HG02642 (cell line): Measurements from ENCODE around the gene NHLRC1.

ENCODE experiments used
- ATAC-seq: cut with Tn5 transposase; IDR thresholded peaks from one replicate; pipeline ENCODE4 v1.9.1; 2021; ENCODE audit warnings: mild to moderate bottlenecking; ENCODE audit not compliant: unreplicated experiment, poor library complexity

Gene NHLRC1

DNA sequence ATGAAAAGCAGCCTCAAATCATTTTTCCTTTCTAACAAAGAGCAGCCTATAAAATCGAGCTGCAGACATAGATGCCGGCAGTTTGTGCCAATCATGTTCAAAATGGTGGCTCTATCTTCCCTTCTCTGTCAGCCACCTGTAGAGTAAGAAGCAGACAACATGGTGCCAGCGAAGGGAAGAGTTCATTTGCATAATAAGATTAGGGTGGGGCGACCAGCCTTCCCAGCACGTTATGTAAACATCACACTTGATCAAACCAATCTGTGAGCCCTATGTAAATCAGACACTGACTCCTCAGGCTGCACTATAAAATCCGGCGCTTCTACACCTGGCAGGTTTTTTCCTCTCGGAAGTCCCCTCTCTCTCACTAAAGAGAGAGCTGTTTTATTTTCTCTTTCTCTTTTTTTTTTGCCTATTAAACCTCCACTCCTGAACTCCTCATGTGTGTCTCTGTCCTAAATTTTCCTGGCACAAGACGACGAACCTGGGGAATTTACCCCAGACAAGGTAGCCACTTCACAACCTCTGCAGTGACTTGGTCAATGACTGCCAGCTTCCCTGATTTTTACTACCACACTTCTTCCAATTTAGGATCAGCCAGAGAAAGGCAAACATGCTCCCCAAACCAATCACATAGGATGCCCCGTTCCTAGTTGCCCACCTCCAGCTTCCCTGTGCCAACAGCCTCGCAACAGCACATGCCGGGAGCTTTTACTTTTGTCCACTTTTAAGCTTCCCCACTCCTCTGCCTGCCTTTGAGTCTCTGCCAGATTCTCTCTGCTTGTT, 19.5 kb upstream of the NHLRC1 start:
- no peak for ATAC-seq

DNA sequence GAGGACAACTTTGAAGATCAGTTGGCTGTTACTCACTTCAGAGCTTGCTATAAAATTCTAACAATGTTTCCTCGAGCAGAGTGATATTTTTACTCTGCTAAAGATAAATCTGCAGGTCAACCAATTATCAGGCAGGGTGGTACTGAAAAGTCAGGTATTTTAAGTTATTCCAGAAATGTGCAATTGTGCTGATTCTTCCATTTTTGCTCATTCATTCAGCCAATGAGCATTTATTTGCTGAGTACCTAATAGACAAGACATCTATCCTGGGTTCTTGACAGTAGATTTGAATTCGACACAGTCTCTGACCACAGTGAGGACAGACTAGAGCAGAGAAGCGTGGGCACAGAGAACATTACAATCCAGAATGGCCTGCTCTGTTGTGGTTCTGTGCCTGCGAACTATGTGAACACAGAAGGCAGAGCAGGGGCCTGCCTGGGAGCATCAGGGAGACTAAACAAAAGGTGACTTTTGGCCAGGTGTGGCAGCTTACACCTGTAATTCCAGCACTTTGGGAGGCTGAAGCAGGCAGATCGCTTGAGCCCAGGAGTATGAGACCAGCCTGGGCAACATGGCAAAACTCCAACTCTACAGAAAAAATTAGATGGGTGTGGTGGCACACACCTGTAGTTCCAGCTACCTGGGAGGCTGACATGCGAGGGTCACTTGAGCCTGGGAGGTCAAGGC, 17.6 kb upstream of the NHLRC1 start:
- no peak for ATAC-seq

DNA sequence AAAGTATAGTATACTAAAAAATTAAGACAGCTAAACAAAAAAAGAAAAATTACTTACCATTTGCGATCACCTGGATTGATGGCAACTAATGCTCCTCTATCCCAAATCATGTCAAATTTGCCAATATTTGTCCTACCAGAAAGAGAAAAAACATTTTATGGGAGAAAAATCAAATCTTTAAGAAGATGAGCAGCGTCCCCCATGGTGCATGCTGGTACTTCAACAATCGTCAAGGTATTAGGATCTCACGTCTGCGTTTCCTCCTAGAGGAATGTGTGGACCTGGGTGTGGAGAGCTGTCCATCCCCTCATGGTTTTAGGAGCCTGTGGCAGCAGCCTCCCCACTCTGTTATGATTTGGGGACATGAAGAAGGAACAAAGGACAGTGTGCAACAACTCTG, 16.4 kb upstream of the NHLRC1 start:
- ATAC-seq = no peak

DNA sequence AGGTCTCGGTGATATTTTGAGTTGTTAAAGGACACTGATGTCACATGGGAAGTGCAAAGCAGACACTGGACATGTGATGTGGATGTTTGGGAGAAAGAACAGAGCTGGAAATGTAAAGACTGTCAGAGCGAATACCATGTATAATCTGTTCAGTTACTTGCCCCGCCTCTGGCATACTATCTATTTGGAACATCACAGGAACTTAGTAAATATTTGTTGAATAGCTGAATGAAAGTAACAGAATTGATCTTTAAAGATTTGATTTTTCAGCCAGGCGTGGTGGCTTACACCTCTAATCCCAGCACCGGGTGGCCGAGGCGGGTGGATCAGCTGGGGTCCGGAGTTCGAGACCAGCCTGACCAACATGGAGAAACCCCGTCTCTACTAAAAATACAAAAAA, 13.8 kb upstream of the NHLRC1 start:
- ATAC-seq = no peak

DNA sequence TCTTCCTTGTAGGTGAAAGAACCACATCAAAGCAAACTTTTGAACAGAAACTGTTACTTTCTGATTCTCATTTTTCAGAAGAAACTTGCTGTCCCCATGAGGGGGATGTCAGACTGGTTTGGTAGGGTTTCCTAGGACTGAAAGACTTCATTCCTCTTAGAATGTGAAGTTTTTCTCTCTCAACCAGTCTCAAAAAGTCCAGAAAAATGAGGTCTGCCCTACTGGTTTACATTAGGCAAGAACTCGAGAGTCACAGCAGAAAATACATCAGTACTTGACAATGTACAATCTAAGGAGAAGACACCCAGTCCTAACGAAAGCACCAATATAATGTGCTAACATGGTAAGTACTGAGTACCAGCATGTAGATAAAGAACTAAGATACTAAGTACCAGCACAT, 12.7 kb upstream of the NHLRC1 start:
- no peak for ATAC-seq

DNA sequence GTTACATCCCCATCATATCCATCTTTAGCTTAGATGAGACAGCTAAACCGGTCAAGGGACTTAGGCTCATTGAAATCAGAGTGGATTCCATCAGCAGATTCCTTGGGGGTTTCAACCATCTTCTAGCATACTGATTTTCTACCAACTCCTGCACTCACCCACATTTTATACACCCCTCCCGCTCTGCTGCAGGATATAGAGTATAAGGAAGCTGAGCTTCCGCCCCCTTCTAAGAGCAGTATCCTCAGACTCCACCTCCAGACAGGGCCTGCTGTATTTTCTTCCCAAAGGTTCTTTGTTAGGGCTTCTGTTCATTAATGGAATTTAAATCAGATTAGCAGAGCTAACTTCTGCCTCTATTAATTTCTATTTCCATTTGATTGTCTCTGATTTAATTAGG, 9.9 kb upstream of the NHLRC1 start:
- ATAC-seq = no peak

DNA sequence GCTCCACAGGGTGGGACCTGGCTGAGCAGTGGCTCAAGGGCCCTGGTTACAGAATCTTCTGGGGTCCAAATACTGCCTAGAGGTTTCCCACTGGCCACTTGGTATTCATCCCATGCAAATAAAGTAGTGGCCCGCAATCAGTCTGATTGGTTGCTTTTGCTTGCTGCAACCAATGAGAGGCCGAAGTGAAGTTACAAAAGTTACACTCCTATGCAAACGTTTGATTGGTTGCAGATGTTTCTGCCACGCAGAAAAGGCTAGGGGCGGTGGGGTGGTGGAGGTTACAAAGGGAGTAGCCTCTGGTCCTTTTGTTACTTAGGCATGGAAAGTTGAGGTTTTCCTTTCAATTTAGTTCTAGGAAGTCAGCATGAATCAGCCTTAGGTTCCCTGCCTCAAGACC, 3.6 kb upstream of the NHLRC1 start:
- no peak for ATAC-seq

DNA sequence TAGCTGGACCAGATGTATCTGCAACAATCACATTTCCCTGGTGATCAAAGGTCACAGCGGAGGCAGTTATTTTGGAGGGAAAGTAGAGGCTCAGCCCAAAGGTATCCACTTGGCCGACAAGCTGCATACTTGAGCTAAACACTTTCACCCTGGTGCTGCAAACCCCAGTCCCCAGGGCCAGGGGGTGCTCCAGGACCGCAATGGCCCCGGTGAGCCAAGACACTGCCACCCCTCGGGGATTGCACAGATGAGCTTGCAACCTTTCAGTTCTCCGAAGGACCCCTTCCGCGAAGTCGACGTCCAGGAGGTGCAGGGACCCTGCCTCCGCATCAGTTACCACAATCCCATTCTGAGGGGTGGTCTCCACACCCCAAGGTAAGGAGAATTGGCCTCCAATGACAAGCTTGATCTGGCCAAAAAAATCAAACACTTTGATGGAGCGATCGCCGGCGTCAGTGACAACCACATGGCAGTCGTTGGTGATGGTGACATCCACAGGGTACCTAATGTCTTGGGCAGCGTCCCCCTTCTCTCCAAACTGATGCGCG, 823 bp downstream of the NHLRC1 start:
- no peak for ATAC-seq

DNA sequence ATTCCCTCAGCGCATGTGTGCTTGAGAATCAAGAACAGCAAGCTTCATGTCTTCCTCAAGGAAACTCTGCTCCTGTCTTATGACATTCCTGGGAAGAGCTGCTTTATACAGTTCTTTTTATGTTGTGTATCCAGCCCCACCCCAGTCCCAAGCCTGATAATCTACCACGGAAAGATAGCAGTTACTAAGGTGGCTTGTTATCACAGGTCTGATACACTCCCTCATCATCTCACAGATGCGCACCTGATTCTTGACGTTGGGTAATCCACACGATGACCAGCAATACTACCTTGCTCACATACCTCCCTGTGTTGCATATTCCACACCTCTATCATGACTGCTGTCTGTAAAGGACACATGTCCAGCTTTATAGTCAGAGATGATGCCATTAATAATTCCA, 3.2 kb downstream of the NHLRC1 start:
- ATAC-seq = no peak

DNA sequence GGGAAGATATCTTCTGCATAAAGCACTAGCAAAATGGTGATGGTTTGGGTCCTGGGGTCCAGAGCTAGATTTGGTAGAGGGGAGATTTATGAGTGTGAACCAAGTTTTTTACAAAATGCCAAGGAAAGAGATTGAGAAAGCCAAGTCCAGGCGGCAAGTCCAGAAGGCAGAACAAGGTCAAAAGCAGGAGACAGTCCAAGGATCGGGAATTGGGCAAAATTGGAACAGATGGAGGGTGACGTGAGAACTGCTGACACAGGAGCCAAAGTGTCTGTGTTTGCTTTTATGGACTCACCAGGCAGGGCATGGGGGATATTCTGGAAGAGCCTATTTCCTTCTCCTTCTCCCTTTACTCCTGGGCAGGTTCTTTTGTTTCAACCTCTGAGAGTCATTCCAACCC, 4.1 kb downstream of the NHLRC1 start:
- ATAC-seq = no peak

DNA sequence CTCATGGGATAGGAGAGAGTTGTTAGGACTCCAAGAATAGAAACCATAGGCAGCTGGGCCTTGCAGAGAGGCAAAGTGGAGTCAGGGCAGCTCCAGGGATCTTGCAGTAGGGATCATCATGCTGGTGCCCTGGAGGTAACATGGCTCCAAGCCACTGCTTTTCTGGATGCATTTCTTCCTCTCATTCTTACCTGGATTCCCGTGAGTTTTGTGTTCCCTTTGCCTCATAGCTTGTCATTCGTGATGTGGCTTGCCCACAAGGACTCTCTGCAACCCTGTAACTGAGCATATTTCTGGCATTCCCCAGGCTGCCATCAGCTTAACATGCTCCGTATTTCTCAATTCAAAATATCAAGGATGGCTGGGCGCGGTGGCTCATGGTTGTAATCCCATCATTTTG, 5.3 kb downstream of the NHLRC1 start:
- ATAC-seq = no peak

DNA sequence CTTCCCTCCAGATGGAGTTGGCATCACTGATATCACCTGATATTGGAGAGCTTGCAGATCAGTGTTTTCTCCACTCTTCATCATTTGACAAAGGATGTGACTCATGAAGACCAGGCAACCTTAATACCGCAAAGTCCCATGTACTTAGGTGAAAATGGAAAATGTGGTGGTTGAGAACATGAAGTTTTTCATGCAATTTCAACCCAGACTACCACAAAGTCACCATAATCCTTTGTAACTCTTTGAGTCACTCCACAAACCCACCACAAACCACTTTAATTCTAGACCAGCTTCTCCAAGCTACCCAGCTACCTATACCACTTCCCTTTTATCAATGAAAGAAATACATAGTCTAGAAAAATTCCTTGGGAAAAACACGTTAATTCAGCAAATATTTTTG, 7.1 kb downstream of the NHLRC1 start:
- no peak for ATAC-seq

DNA sequence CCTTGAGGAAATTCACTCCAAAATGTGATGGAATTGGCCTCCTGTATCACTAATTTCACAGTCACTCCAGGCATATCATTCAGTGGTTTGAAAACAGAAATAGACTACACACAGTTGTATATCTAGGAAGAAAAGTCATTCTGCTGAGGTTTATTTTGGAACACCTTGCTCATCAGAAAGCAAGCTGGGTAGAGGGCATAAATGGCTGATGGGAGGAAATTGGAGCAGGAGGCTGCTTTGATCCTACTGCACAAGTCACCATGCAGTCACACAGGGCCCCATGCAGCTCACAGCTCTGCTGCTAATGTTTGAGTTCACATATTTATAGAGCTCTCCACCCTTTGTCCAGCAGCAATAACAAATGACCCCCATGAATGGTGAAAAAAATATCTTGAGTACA, 12.3 kb downstream of the NHLRC1 start:
- ATAC-seq = no peak

DNA sequence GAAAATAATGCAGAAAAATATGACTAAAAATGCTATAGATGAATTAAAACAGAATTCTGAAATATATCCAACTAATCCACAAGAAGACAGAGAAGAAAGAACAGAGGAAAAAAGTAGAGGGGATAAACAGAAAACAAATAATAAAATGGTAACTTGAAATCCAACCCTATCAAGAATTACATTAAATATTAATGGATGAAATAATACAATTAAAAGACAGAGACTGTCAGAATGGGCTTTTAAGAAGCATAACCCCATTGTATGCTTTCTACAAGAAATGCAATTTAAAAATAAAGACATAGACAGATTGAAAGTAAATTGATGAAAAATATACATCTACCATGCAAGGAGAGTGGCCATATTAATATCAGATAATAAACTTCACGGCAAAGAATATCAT, 15.4 kb downstream of the NHLRC1 start:
- ATAC-seq = no peak

DNA sequence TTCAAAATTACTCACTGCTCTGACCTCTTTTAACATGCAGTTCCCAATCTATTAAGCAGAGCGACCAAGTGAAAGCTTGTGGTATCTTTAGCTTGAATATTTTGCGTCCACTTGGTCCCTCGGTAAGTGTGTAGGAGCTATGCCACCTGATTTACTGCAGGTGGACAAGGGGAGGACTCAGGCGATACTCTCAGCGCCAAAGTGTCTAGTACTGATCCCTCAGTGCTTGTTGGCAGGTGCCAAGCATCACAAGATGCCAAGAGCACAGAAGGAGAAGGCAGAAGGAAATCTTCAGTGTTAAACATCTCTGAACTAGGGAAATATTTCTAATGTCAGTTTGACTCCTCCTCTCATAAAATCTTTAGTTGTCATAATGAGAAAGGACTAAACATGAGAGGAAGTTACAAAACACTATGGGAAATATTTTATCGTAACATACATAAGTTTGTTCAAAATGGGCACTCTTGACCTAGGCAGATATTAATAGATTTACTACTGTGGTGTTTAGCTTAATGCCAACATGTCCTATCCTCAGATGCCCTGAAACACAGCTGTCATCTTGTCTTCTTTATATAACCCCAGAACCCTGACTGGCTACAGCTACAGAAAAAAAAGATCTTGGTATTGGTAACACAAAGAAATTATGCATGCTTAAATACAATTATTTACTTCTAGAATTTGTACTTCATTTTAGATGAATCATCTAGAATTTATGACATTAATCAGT, 19.5 kb downstream of the NHLRC1 start:
- ATAC-seq = no peak

DNA sequence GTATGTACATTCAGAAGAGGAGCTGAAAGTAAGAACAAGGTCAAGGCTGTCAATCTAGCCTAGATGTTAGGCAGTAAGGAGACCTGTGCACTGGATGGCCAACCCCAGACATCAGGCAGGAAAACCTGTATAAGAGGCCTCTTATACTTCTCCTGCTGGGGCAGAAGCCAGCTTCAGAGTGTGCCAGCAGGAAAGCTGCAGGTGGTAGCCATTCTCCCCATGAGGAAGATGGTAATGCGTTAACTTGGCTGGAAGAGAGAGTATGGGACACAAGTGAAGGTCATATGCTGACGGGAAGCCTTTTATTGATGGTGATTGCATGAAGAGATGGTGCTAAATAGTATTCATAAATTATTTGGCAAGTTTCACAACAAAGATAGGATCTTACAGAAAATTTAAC, 20.6 kb downstream of the NHLRC1 start:
- no peak for ATAC-seq

DNA sequence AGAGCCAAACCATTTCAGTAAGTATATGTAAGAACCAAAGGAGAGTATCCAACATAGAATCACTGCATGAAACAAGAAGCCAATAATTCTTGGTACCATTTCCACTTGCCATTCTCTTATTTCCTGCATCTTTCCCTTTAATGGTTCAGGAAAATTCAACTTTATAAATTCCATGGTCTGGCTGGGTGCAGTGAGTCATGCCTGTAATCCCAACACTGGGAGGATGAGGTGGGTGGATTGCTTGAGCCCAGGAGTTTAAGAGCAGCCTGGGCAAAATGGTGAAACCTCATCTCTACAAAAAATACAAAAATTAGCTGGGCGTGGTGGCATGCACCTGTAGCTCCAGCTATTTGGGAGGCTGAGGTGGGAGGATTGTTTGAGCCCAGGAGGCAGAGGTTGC, 21.2 kb downstream of the NHLRC1 start:
- ATAC-seq = no peak

DNA sequence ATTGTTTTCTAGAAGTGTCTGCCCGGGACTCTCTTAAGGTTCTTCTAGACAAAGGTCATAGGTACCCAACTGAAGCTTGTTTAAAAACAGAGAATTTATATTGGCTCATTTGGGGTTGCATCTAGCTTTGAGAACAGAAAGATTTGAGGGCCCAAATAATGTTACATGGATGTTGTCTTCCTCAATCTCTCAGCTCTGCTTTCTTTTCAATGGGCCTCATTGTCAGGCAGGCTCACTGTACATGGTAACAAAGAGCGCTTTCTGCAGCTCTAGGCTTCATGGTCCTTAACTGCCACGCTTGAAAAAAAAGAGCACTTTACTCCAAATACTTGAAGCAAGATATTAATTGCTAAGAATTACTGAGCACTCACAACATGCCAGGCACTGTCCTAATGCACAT, 22.2 kb downstream of the NHLRC1 start:
- no peak for ATAC-seq

DNA sequence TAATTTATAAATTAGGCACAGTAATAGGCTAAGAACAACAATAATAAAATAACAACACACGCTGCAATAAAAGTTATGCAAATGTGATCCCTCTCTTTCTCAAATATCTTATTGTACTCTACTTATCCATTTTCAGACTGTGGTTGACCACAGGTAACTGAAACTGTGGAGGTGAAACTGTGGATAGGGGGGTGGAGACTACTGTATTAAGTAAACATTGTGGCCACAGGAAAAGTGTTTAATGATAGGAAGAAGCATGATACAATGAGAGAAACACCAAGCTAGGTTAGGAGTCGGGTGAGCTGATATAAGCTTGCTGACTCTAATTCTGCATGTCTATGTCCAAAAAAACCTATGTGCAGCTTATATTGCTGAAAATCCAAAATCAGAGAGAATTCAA, 23.0 kb downstream of the NHLRC1 start:
- no peak for ATAC-seq

DNA sequence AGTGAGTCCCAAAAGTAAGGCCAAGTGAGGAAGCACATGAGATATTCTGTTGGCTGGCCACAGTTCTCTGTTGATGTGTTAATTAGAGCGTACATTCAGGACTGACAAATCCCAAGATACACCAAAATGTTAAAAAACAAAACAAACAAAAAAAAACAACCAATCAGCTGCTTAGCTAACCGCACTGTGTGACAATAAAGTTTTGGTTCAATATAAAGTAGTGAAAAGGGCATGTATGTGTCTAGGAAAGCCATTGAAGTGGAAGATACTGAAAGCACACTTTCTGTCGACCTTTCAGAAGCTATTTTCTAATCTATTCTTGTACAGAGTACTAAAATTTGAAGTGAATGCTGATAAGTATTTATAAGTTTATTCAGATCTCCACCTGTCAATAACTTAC, 26.1 kb downstream of the NHLRC1 start:
- ATAC-seq = no peak

DNA sequence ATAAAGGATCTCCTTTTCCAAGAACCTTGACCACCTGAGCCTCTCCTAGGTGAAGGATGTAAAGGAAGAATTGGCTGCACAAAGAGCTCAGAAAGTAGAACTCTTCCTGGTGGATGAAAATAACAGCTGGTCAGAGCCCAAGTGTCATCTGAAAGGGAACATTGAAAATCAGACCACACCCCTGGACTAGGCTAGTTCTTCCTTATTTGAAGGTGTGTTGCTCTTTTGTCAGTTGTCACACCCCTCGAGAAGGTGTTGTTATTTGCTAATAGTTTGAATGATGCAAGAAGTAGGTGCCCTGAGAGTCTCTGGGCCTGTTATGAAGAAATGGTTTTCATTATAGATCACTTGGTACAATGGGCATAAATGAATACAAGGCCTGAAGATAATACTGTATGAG, 31.1 kb downstream of the NHLRC1 start:
- ATAC-seq = no peak
